HG03457 (cell line): ENCODE measurements around the gene KLK5.
"Not testable (repeated sequence)": the region's sequence is repeated elsewhere in the genome, so short reads cannot be mapped to it uniquely, and the experiment has no call there.

Source experiments
- ATAC-seq: cut with Tn5 transposase; IDR thresholded peaks from one replicate; pipeline ENCODE4 v1.9.1; 2021; ENCODE audit warnings: moderate number of reproducible peaks; ENCODE audit not compliant: unreplicated experiment

The KLK5 gene

GRCh38 chr19:50896089-50896590 lies 56.7 kb downstream of the KLK5 start:
- ATAC-seq = not testable (repeated sequence)

GRCh38 chr19:50894478-50895356 lies 58.1 kb downstream of the KLK5 start:
- no peak for ATAC-seq
